ENCODE data around the gene LEMD2.

GRCh38 chr6:33809594-33809993 lies 20.7 kb upstream of the LEMD2 start:
- no peak for TF ChIP-seq CTCF (conservative IDR thresholded peaks at IDR 0.05)
- no peak for TF ChIP-seq EZH2 (IDR thresholded peaks at IDR 0.05; ENCODE audit: low read depth)

Data from PC-9 (cell line).